ENCODE data around the gene SPATS2.

Gene SPATS2

GRCh38 chr12:49518914-49519573 is 151.8 kb downstream of the SPATS2 start:
- Histone ChIP-seq H3K9ac (ENCODE audit: insufficient read length, low read depth) (no peak overlapping the region), H3K4me3 (ENCODE audit: insufficient read length, low read depth) (no peak overlapping the region), H3K27me3 (ENCODE audit: insufficient read depth, insufficient read length) (no peaks in the 10 kb centered on the region), H3K9me3 (ENCODE audit: insufficient read depth, low read length) (no peaks in the 10 kb centered on the region), H3K4me1 (ENCODE audit: insufficient read depth, insufficient read length) (no peaks in the 10 kb centered on the region), H3K36me3 (ENCODE audit: insufficient read depth, insufficient read length, low read length) (peaks cover 18% of the 10 kb centered on the region)
- TF ChIP-seq ZNF274 (IDR thresholded peaks at IDR 0.05; ENCODE audit: low read depth, low read length) = no peak
- no peak for TF ChIP-seq YY1 (IDR thresholded peaks at IDR 0.05; ENCODE audit: insufficient read depth, insufficient read length)
- no peak for TF ChIP-seq SUZ12 (IDR thresholded peaks at IDR 0.05; ENCODE audit: extremely low read depth, insufficient read depth, insufficient read length)
- DNase-seq (ENCODE audit: low read depth, low spot score) = no peak

DNA sequence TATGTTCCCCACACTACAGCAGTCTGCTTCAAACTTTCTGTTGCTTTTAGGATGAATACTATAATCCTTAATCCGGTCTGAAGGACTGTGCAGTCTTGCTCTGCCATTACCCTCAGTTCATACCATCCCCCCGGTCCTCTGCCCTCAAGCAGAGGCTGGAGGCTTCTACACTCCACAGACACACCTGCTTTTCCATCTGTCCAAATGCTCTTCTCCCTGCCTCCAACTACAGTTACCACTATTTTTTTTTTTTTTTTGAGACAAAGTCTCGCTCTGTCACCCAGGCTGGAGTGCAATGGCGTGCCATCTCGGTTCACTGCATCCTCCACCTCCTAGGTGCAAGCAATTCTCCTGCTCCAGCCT is 152.3 kb downstream of the SPATS2 start:
- Histone ChIP-seq H3K36me3 (ENCODE audit: insufficient read depth, insufficient read length, low read length) (peaks cover 22% of the 10 kb centered on the region), H3K4me3 (ENCODE audit: insufficient read length, low read depth) (no peak overlapping the region), H3K27me3 (ENCODE audit: insufficient read depth, insufficient read length) (no peaks in the 10 kb centered on the region), H3K9ac (ENCODE audit: insufficient read length, low read depth) (no peak overlapping the region), H3K9me3 (ENCODE audit: insufficient read depth, low read length) (no peaks in the 10 kb centered on the region), H3K4me1 (ENCODE audit: insufficient read depth, insufficient read length) (no peaks in the 10 kb centered on the region)
- DNase-seq (ENCODE audit: low read depth, low spot score) = no peak
- TF ChIP-seq SUZ12 (IDR thresholded peaks at IDR 0.05; ENCODE audit: extremely low read depth, insufficient read depth, insufficient read length) (no peak), YY1 (IDR thresholded peaks at IDR 0.05; ENCODE audit: insufficient read depth, insufficient read length) (no peak), ZNF274 (IDR thresholded peaks at IDR 0.05; ENCODE audit: low read depth, low read length) (no peak)

- H3K9me3 ChIP-seq (ENCODE audit: insufficient read depth, low read length) = no peaks in the 10 kb centered on the region
- no peak for DNase-seq (ENCODE audit: low read depth, low spot score)
- H3K9ac ChIP-seq (ENCODE audit: insufficient read length, low read depth) = no peak overlapping the region
- TF ChIP-seq SUZ12 (IDR thresholded peaks at IDR 0.05; ENCODE audit: extremely low read depth, insufficient read depth, insufficient read length) (no peak), YY1 (IDR thresholded peaks at IDR 0.05; ENCODE audit: insufficient read depth, insufficient read length) (no peak), ZNF274 (IDR thresholded peaks at IDR 0.05; ENCODE audit: low read depth, low read length) (no peak)
- H3K4me1 ChIP-seq (ENCODE audit: insufficient read depth, insufficient read length) = no peaks in the 10 kb centered on the region
- no peaks in the 10 kb centered on the region for H3K27me3 ChIP-seq (ENCODE audit: insufficient read depth, insufficient read length)
- H3K4me3 ChIP-seq (ENCODE audit: insufficient read length, low read depth) = no peak overlapping the region
- peaks cover 39% of the 10 kb centered on the region for H3K36me3 ChIP-seq (ENCODE audit: insufficient read depth, insufficient read length, low read length)
Observed at GRCh38 chr12:49521389-49521788, 154.1 kb downstream of the SPATS2 start.

DNA sequence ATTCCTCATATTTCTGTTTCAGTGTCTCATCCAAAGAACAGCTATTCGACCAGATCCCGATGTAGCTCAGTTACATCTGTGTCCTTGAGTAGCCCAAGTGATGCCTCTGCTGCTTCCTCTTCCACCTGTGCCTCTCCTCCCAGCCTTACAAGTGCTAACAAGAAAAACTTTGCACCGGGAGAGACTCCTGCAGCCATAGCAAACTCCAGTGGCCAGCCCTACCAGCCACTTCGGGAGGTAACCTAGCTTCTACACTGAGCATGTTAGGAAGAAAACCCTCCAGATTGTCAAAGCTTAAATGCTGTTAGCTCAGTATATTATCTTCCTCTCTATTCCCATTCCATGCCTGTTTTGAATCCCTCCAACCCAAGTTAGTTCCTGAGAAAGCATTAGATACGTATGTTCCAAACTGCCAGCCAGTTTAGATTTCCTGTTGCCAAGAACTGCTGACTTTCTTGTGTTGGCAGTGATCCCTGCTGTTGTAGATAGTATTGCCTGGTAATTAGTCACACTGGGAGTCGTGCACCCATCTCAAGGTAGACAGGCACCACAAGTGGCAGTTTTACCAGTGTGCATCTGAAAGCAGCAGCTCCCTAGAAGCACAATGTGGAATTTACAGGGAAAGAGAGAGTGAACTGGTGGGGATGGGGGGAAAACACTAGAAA is 157.5 kb downstream of the SPATS2 start:
- H3K9me3 ChIP-seq (ENCODE audit: insufficient read depth, low read length) = no peaks in the 10 kb centered on the region
- peaks cover 6% of the 10 kb centered on the region for H3K4me1 ChIP-seq (ENCODE audit: insufficient read depth, insufficient read length)
- DNase-seq (ENCODE audit: low read depth, low spot score) = no peak
- H3K4me3 ChIP-seq (ENCODE audit: insufficient read length, low read depth) = no peak overlapping the region
- TF ChIP-seq SUZ12 (IDR thresholded peaks at IDR 0.05; ENCODE audit: extremely low read depth, insufficient read depth, insufficient read length) = no peak
- TF ChIP-seq ZNF274 (IDR thresholded peaks at IDR 0.05; ENCODE audit: low read depth, low read length) = no peak
- no peak for TF ChIP-seq YY1 (IDR thresholded peaks at IDR 0.05; ENCODE audit: insufficient read depth, insufficient read length)
- H3K36me3 ChIP-seq (ENCODE audit: insufficient read depth, insufficient read length, low read length) = peaks cover 39% of the 10 kb centered on the region
- no peak overlapping the region for H3K9ac ChIP-seq (ENCODE audit: insufficient read length, low read depth)
- no peaks in the 10 kb centered on the region for H3K27me3 ChIP-seq (ENCODE audit: insufficient read depth, insufficient read length)

DNA sequence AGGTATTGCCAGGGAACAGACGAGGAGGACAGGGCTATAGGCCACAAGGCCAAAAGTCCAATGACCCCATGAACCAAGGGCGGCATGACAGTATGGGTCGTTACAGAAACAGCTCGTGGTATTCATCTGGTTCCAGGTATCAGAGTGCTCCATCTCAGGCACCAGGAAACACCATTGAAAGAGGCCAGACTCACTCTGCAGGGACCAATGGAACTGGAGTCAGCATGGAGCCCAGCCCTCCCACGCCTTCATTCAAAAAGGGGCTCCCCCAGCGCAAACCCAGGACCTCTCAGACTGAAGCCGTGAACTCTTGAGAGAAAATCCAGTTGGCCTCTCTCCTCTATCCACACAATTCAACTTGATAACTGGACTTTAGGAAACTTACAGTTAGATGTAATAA is 158.7 kb downstream of the SPATS2 start:
- no peak for DNase-seq (ENCODE audit: low read depth, low spot score)
- H3K9ac ChIP-seq (ENCODE audit: insufficient read length, low read depth) = no peak overlapping the region
- H3K9me3 ChIP-seq (ENCODE audit: insufficient read depth, low read length) = no peaks in the 10 kb centered on the region
- peaks cover 39% of the 10 kb centered on the region for H3K36me3 ChIP-seq (ENCODE audit: insufficient read depth, insufficient read length, low read length)
- no peak overlapping the region for H3K4me3 ChIP-seq (ENCODE audit: insufficient read length, low read depth)
- H3K4me1 ChIP-seq (ENCODE audit: insufficient read depth, insufficient read length) = peaks cover 6% of the 10 kb centered on the region
- H3K27me3 ChIP-seq (ENCODE audit: insufficient read depth, insufficient read length) = no peaks in the 10 kb centered on the region
- TF ChIP-seq ZNF274 (IDR thresholded peaks at IDR 0.05; ENCODE audit: low read depth, low read length) (no peak), YY1 (IDR thresholded peaks at IDR 0.05; ENCODE audit: insufficient read depth, insufficient read length) (no peak)

GRCh38 chr12:49527361-49528130 is 160.3 kb downstream of the SPATS2 start:
- Histone ChIP-seq H3K9me3 (ENCODE audit: insufficient read depth, low read length) (no peaks in the 10 kb centered on the region), H3K36me3 (ENCODE audit: insufficient read depth, insufficient read length, low read length) (peaks cover 38% of the 10 kb centered on the region), H3K27me3 (ENCODE audit: insufficient read depth, insufficient read length) (no peaks in the 10 kb centered on the region), H3K4me3 (ENCODE audit: insufficient read length, low read depth) (no peak overlapping the region), H3K4me1 (ENCODE audit: insufficient read depth, insufficient read length) (peaks cover 6% of the 10 kb centered on the region), H3K9ac (ENCODE audit: insufficient read length, low read depth) (no peak overlapping the region)
- no peak for DNase-seq (ENCODE audit: low read depth, low spot score)
- TF ChIP-seq ZNF274 (IDR thresholded peaks at IDR 0.05; ENCODE audit: low read depth, low read length) (no peak), YY1 (IDR thresholded peaks at IDR 0.05; ENCODE audit: insufficient read depth, insufficient read length) (no peak), SUZ12 (IDR thresholded peaks at IDR 0.05; ENCODE audit: extremely low read depth, insufficient read depth, insufficient read length) (no peak)

- Histone ChIP-seq H3K27me3 (ENCODE audit: insufficient read depth, insufficient read length) (no peaks in the 10 kb centered on the region), H3K9ac (ENCODE audit: insufficient read length, low read depth) (no peak overlapping the region), H3K9me3 (ENCODE audit: insufficient read depth, low read length) (no peaks in the 10 kb centered on the region), H3K4me3 (ENCODE audit: insufficient read length, low read depth) (no peak overlapping the region), H3K4me1 (ENCODE audit: insufficient read depth, insufficient read length) (peaks cover 6% of the 10 kb centered on the region), H3K36me3 (ENCODE audit: insufficient read depth, insufficient read length, low read length) (peaks cover 31% of the 10 kb centered on the region)
- DNase-seq (ENCODE audit: low read depth, low spot score) = no peak
- no peak for TF ChIP-seq SUZ12 (IDR thresholded peaks at IDR 0.05; ENCODE audit: extremely low read depth, insufficient read depth, insufficient read length)
Observed at GRCh38 chr12:49529414-49529813, 162.2 kb downstream of the SPATS2 start.
